NCI-H82 treated with DMSO at 0.1 percent for 48 hours (cell line): ENCODE data around the gene C1orf105.
"Not testable (repeated sequence)": the region's sequence is repeated elsewhere in the genome, so short reads cannot be mapped to it uniquely, and the experiment has no call there.

ENCODE experiments used
- DNase-seq: peaks from one replicate; lab custom pipeline; 2025; ENCODE audit not compliant: unreplicated experiment; lab: John Stamatoyannopoulos, UW

Gene C1orf105

DNA sequence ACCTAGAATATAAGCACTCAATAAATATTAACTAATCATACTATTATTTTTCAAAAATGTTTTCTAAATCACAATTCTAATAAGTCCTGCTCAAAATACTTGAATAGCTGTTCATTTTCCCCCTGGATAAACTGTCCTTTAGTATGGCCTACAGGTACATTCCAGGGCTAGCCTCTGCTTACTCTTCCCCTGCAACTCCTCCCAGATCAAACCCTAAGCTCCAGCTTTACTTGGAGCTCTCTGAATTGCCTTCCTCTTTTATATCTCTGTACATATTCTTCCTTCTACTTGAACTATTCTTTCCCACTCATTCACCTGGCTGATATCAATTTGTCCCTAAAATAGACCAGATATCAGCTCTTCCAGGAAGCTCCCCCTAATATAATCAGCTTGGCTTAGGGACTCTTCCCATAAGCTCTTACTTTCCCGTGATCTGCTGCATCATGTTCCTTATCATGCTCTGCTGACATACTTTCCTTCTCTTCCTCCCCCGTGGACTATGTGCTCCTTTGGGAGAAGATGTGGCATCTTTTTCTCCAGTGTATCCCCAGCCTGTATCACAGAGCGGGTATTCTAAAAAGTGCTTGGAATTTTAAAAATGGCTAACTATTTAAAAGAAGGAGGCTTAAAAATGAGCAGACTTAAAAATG is 66.4 kb downstream of the C1orf105 start:
- DNase-seq: no peak

GRCh38 chr1:172487550-172487949 is 67.1 kb downstream of the C1orf105 start:
- peak; percentile 97 for DNase-seq

DNA sequence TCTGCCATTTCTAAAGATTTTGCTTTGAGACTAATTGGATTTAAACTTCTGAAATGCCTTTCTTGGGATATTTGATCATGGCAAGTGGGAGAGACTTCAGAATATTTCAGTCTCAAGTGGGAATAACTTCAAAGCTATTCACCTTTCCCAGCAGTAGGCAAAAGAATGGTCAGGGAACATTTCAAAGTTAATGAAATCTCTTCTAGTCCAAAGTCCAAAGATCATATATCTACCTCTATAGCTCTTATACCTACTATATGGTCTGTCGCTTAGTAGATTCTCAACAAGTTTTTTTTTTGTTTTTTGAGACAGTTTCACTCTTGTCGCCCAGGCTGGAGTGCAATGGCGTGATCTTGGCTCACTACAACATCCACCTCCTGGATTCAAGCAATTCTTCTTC is 67.9 kb downstream of the C1orf105 start:
- no peak for DNase-seq

DNA sequence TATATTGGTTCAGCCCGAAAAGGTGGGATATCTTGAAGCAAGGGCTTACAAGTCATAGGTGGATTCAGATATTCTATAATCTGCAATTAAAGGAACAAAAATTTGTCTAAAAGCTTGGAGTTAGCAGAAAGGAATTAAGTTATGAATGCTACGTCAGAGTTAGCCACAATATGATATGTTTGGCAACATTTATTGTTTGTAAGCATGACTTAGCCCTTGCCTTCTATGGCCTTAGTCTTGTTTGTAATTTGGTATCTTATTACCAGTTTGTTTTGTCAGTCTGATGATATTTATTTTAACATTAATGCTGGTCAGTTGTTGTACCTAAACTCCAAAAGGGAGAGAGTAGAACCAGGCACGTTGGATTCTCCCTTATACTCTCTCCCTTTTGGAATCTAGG is 69.4 kb downstream of the C1orf105 start:
- no peak for DNase-seq

GRCh38 chr1:172492421-172492820 is 71.9 kb downstream of the C1orf105 start:
- DNase-seq: no peak

- no peak for DNase-seq
Measured at GRCh38 chr1:172494166-172494565, 73.7 kb downstream of the C1orf105 start.

DNA sequence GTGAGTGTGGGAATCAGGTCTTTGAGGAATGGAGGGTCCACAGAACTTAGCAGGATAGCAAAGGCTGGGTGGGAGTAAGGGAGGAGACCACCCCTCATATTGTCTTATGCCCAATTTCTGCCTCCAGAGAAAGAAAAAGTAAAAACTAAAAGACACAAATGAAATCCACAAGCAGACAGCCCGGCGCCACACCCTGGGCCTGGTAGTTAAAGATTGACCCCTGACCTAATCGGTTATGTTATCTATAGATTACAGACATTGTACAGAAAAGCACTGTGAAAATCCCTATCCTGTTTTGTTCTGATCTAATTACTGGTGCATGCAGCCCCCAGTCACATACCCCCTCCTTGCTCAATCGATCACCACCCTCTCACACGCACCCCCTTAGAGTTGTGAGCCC is 75.6 kb downstream of the C1orf105 start:
- DNase-seq: not testable (repeated sequence)

- DNase-seq: peak; percentile 35
Measured at GRCh38 chr1:172496678-172497077, 76.2 kb downstream of the C1orf105 start.

DNA sequence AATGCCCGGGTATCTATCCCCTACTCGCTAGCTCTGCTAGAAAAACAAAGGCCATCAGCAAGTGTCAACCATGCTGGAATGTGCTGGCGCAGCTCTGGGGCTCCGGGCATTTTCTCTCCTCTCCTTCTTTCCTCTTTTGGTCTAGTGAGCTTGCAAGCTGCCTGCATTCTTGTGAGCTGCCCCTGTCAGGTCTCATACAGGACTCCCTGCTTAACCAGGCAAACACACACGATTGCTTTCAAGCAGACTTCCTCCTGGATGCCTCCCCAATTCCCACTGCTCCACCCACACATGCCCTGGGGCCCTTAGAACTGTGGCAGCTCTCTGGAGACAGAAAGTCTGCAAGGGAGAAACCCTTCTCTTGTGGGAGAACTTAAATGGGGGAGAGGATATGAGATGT is 76.7 kb downstream of the C1orf105 start:
- no peak for DNase-seq

- no peak for DNase-seq
Measured at GRCh38 chr1:172498857-172499256, 78.4 kb downstream of the C1orf105 start.

DNA sequence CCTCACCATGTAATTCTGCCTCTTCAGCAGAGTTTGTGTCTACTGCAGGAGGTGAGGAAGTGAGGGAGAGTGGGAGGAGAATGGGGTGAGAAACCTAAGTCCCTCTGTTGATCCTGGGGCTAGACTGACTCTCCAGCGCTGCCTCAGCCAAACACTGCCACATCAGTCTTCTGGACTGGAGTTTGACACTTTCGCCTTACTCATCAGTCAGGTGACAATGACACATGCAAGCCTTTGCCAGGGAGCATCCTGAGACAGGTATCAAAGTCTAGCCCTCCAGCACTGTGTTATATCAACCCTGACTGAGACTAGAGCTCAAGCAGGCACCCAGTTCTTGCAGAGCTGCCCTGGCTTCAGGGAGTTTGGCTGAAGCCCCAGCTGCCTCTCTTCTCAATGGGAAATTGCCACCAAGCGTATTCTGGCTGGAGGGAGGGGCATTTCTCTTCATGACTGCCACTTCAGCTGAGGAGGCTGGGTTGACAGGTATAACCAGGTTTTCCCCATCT is 79.2 kb downstream of the C1orf105 start:
- DNase-seq: no peak

GRCh38 chr1:172500207-172500606 is 79.7 kb downstream of the C1orf105 start:
- no peak for DNase-seq

DNA sequence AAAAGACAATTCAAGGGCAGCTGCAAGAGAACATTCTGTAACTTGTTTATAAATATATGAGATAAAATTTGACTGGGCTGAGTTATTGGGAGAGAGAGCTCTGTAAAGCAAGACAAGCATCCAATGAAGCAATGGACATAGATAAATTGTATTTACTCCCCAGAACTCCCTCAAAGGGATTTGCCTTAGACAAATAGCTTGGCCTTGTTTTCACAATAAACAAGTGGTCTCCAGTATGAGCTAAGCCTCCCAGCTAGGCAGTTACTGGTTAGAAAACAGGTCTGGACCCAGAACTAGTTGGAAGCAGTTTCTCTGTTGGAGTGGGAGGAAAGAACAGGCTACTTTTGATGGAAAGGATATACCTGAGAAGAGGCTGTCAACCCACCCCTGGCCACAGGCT is 87.3 kb downstream of the C1orf105 start:
- no peak for DNase-seq

DNA sequence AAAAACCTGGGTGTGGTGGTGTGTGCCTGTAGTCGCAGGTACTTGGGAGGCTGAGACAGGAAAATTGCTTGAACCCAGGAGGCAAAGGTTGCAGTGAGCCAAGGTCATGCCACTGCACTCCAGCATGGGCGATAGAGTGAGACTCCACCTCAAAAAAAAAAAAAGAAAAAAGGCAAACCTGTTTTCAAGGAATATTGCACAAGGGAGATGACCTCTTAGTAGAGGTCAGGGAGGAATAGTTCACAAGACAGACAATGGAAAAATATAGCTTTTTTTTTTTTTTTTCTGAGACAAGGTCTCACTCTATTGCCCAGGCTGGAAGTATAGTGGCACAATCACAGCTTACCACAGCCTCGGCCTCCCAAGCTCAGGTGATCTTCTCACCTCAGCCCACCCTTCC is 90.0 kb downstream of the C1orf105 start:
- DNase-seq: no peak

- no peak for DNase-seq
Measured at GRCh38 chr1:172512591-172512990, 92.1 kb downstream of the C1orf105 start.

- no peak for DNase-seq
Measured at GRCh38 chr1:172513479-172513878, 93.0 kb downstream of the C1orf105 start.

- no peak for DNase-seq
Measured at GRCh38 chr1:172514108-172514507, 93.6 kb downstream of the C1orf105 start.

DNA sequence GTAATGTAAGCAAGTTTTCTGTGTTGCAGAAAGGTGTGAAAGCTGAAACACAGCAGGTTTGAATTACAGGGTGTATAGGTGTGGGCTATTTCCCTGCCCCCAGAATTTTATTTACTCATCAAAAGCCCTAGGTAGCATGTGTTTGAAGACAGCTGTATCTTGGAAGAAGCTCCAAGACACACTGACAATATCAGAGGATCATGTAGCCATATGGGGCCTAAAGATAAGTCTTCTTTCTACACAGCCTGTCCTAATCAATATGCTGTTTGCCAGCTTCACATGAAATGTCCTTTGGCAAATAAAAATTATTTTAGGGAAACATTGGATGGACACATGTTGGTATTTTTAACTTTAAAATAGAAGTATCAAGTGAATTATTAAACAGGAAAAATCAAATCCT is 95.0 kb downstream of the C1orf105 start:
- no peak for DNase-seq

DNA sequence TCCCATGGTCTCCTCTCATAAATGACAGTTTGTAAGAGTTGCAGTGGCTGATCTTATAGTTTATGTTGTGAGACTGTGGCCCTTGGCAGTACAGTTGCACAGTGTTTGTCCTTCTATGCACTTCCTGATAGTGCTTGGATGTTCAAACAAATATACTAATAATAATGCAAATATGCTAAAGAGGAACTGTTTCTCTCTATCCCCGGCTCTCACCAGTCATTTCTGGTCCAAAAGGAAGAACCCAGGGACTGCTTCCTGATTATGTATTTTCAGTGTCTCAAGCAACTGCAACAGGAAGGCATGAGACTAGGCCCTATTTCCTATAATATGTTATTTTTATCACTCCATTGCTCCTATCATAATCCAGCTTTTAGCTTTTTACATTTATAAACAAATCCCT is 95.4 kb downstream of the C1orf105 start:
- DNase-seq: no peak

DNA sequence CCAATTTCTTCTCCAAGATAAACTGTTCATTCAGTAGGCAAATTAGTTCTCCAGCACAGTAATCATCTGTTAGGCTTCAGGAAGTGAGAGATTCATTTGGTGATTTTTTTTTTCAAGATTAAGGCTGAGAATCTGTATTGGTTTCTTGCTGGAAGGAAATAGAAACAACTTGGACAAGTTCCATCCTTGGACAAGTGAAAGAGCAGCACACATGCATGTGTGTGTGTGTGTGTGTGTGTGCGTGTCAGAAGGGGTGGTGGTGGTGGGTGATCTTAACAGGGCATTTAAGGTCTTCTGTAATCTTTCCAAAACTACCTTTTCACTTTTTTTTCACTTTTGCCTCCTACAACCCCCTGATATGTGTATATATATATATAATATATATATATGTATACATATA is 96.6 kb downstream of the C1orf105 start:
- DNase-seq: no peak

DNA sequence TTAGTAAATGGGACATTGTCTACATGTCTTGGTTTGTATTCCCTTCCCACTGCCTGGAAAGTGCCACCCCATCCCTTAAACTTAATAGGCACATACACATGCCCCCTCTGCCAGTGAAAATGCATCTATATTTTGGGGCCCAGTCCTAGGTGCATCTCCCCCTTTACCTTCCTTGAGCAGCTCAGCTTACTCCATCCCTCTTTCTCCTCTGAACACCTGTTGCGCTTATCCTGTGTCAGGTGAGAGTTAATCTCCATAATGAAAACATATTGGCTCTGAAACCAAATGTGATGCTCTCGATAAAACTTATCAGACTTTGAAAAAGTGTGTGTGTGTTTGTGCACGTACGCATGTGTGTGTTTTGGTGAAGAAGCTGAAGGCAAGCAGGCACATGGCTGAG is 97.1 kb downstream of the C1orf105 start:
- DNase-seq: no peak
